A549 (cell line): ENCODE measurements around the gene TMED9. TPM values are rescaled to one million over a fixed set of nuclear protein-coding genes. Genes with fewer than 3 reads are reported as not detected.

ENCODE experiments used
- ATAC-seq, 2 experiments: fragments of 200-7000 bp in 1 of 2; fragments of >200 bp in 1 of 2; cut with Nextera tagmentation in 1 of 2; cut with Tn5 transposase in 1 of 2; 3 replicates each; pipeline versions ENCODE4 v1.8.0 to v1.9.1; 2018 to 2020; ENCODE audit warnings: mild to moderate bottlenecking in 1 of 2, moderate library complexity in 1 of 2
- CTCF ChIA-PET: fragments of 300-600 bp; sonication (Branson Sonifier 250); formaldehyde crosslinking; extraction: SDS; loops from one replicate; lab custom pipeline; 2021; ENCODE audit warnings: antibody characterized with exemption, inconsistent platforms; lab: Yijun Ruan, JAX
- POLR2A ChIA-PET: fragments of 350-600 bp; formaldehyde crosslinking; extraction: SDS; loops from one replicate; lab custom pipeline; 2021; ENCODE audit warnings: antibody characterized with exemption, inconsistent platforms; lab: Yijun Ruan, JAX
- DNase-seq, 2 experiments: peaks; one replicate each; pipeline versions ENCODE4 v3.0.0 to v3.0.0-alpha.2; 2011 to 2016; ENCODE audit warnings: low read depth in 1 of 2, low spot score in 1 of 2
- FAIRE-seq: peaks from 2 replicates; lab custom pipeline; 2011; peaks lifted over from hg19 to GRCh38; lab: Jason Lieb, UNC
- H3K27ac ChIP-seq, 2 experiments: fragments of >200 bp; sonication (Bioruptor Twin); formaldehyde crosslinking; 3 replicates each; pipeline ENCODE4 v1.5.1; 2016 to 2017
- H3K4me1 ChIP-seq: fragments of >200 bp; sonication (Bioruptor Twin); formaldehyde crosslinking; 3 replicates; pipeline ENCODE4 v1.6.1; 2016
- H3K4me2 ChIP-seq: fragments of >200 bp; sonication (Bioruptor Twin); formaldehyde crosslinking; 3 replicates; pipeline ENCODE4 v1.6.1; 2016
- H3K4me3 ChIP-seq: fragments of >200 bp; sonication (Bioruptor Twin); formaldehyde crosslinking; 3 replicates; pipeline ENCODE4 v1.5.1; 2016
- H3K9me3 ChIP-seq: fragments of >200 bp; sonication (Bioruptor Twin); formaldehyde crosslinking; 3 replicates; pipeline ENCODE4 v1.6.1; 2016
- CBX8 ChIP-seq: fragments of 200-600 bp; sonication (generic); IDR thresholded peaks from 2 replicates; pipeline ENCODE4 v1.6.1; 2016
- EP300 ChIP-seq, 2 experiments: fragments of >200 bp; sonication (Bioruptor Twin); formaldehyde crosslinking; IDR thresholded peaks; 2 replicates in 1 of 2; 3 replicates in 1 of 2; pipeline ENCODE4 v1.6.1; 2016 to 2017
- HDAC2 ChIP-seq: fragments of 200-600 bp; sonication (generic); IDR thresholded peaks from 2 replicates; pipeline ENCODE4 v1.6.1; 2016
- HES2 ChIP-seq: fragments of >200 bp; sonication (Bioruptor Twin); formaldehyde crosslinking; IDR thresholded peaks from 2 replicates; pipeline ENCODE4 v1.6.1; 2016
- HMGXB4 ChIP-seq: fragments of 250-450 bp; sonication (Bioruptor Pico); IDR thresholded peaks from 2 replicates; pipeline ENCODE4 v1.5.0; 2021; ENCODE audit warnings: mild to moderate bottlenecking, moderate library complexity, borderline replicate concordance
- HOXB13 ChIP-seq: fragments of 250-450 bp; sonication (Bioruptor Pico); IDR thresholded peaks from 2 replicates; pipeline ENCODE4 v1.5.0; 2020; ENCODE audit warnings: low read depth, mild to moderate bottlenecking, moderate library complexity
- KDM1A ChIP-seq: fragments of 200-600 bp; sonication (generic); IDR thresholded peaks from 2 replicates; pipeline ENCODE4 v1.6.1; 2016; ENCODE audit warnings: low read depth, mild to moderate bottlenecking
- KDM5A ChIP-seq: fragments of 200-600 bp; sonication (generic); IDR thresholded peaks from 2 replicates; pipeline ENCODE4 v1.6.1; 2016; ENCODE audit warnings: antibody characterized with exemption, mild to moderate bottlenecking
- MAZ ChIP-seq: fragments of 150-350 bp; IDR thresholded peaks from 2 replicates; pipeline ENCODE4 v1.6.1; 2014; ENCODE audit warnings: antibody characterized with exemption, low read depth, low read length, borderline replicate concordance
- MYC ChIP-seq: IDR thresholded peaks from 2 replicates; pipeline ENCODE4 v1.6.1; 2012; ENCODE audit warnings: mild to moderate bottlenecking, inconsistent platforms, low read length, improper control_type of control experiment, borderline replicate concordance
- NFE2L2 ChIP-seq: fragments of 150-350 bp; conservative IDR thresholded peaks from 2 replicates; pipeline ENCODE4 v1.6.1; 2014; ENCODE audit warnings: low read length
- NR3C1 ChIP-seq: fragments of >200 bp; sonication (Bioruptor Twin); formaldehyde crosslinking; IDR thresholded peaks from 3 replicates; pipeline ENCODE4 v1.6.1; 2017
- RARB ChIP-seq: fragments of 250-450 bp; sonication (Bioruptor Pico); IDR thresholded peaks from 2 replicates; pipeline ENCODE4 v1.8.0; 2021; ENCODE audit warnings: mild to moderate bottlenecking, moderate library complexity
- SREBF2 ChIP-seq: fragments of 450-650 bp; IDR thresholded peaks from 2 replicates; pipeline ENCODE4 v1.6.1; 2014; ENCODE audit warnings: mild to moderate bottlenecking, moderate library complexity
- WGBS: methylation state at CpG from one replicate; pipeline ENCODE4 v1.1.6; 2017; ENCODE audit errors: missing lambda C conversion rate; 5-methylcytosine and 5-hydroxymethylcytosine counted together
- polyA plus RNA-seq, 4 experiments: library from polyadenylated mRNA; depleted of rRNA in 3 of 4; stranded (reverse); fragments of >200 nt; fragmentation: RNase III in 1 of 4; extraction: RNeasy Plus Mini Kit Qiagen cat#74134 plus additional on column Dnase treatment in 1 of 4; gene quantifications; 2 replicates in 3 of 4; 3 replicates in 1 of 4; pipeline ENCODE4 v1.2.3, GENCODE V29; 2011 to 2017
- TF ChIP-seq, protein P1 (sequence below): fragments of 450-650 bp; IDR thresholded peaks from 2 replicates; pipeline ENCODE4 v1.6.1; 2014; ENCODE audit warnings: antibody characterized with exemption
- TF ChIP-seq, protein P2 (sequence below): IDR thresholded peaks from 2 replicates; pipeline ENCODE4 v1.6.1; 2012
- TF ChIP-seq, protein P3 (sequence below): fragments of 200-600 bp; sonication (generic); IDR thresholded peaks from 2 replicates; pipeline ENCODE4 v1.6.1; 2016; ENCODE audit warnings: antibody characterized with exemption, mild to moderate bottlenecking, moderate library complexity

TMED9 gene
- polyA plus RNA-seq, 2 of the 4 experiments (the other 2 are of a cell fraction) = 168 to 236 TPM

DNA sequence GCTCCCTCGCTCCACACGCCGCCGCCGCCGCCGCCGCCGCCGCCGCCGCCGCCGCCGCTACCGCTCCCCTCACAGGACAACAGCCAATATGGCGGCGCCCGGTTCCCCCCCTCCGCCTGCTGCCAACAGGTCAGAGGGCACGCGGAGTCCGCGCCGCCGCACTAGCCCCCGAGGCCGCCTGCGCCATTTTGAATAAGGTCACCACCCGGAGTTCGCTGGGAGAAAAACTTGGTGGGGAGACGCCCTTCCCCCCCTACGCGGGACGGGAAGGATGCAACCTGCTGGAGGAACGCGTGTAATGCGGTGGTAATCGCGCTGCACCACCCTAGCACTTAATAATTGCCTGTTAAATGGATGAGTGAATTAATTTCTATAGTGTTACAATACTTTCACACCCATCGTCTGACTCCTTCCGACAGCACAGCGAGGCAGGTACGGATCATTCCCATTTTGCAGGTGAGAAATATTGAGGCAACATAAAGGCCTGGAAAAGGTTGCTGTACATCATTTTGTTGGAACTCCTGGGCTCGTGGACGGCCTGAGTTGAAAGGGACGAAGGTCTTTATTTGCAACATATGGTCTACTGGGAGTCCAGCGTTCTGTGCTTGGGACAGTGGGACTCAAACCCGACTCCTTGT, 37.4 kb upstream of the TMED9 start, which contains the start of gene FAM193B (continued):
- TF ChIP-seq, protein P1, sequence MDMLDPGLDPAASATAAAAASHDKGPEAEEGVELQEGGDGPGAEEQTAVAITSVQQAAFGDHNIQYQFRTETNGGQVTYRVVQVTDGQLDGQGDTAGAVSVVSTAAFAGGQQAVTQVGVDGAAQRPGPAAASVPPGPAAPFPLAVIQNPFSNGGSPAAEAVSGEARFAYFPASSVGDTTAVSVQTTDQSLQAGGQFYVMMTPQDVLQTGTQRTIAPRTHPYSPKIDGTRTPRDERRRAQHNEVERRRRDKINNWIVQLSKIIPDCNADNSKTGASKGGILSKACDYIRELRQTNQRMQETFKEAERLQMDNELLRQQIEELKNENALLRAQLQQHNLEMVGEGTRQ = no peak
- TF ChIP-seq RARB (CRISPR knock-in tag) (no peak), HDAC2 (peak; percentile 89)
- TF ChIP-seq, all 56 proteins: peak for 11

- WGBS = 89% methylated on average over 2 of the region's 2 CpGs
- CTCF ChIA-PET = interaction anchor here (1.0 to 2.6 kb wide), 2 partner anchors 52 to 54 kb away, joined by 3 to 6 read pairs; no protein-coding TSS in a partner anchor
- DNase-seq = no peak
- POLR2A ChIA-PET = no interaction called here
- ATAC-seq = no peak
- FAIRE-seq = no peak
- TF ChIP-seq, protein P2, sequence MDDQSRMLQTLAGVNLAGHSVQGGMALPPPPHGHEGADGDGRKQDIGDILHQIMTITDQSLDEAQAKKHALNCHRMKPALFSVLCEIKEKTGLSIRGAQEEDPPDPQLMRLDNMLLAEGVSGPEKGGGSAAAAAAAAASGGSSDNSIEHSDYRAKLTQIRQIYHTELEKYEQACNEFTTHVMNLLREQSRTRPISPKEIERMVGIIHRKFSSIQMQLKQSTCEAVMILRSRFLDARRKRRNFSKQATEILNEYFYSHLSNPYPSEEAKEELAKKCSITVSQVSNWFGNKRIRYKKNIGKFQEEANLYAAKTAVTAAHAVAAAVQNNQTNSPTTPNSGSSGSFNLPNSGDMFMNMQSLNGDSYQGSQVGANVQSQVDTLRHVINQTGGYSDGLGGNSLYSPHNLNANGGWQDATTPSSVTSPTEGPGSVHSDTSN = no peak
- TF ChIP-seq HMGXB4 (no peak), NR3C1 (no peak), SREBF2 (no peak), HES2 (no peak), MYC (no peak), EP300 (IDR thresholded peaks at IDR 0.05) (no peak), MAZ (no peak), NFE2L2 (no peak), KDM5A (no peak)
- TF ChIP-seq, protein P3, sequence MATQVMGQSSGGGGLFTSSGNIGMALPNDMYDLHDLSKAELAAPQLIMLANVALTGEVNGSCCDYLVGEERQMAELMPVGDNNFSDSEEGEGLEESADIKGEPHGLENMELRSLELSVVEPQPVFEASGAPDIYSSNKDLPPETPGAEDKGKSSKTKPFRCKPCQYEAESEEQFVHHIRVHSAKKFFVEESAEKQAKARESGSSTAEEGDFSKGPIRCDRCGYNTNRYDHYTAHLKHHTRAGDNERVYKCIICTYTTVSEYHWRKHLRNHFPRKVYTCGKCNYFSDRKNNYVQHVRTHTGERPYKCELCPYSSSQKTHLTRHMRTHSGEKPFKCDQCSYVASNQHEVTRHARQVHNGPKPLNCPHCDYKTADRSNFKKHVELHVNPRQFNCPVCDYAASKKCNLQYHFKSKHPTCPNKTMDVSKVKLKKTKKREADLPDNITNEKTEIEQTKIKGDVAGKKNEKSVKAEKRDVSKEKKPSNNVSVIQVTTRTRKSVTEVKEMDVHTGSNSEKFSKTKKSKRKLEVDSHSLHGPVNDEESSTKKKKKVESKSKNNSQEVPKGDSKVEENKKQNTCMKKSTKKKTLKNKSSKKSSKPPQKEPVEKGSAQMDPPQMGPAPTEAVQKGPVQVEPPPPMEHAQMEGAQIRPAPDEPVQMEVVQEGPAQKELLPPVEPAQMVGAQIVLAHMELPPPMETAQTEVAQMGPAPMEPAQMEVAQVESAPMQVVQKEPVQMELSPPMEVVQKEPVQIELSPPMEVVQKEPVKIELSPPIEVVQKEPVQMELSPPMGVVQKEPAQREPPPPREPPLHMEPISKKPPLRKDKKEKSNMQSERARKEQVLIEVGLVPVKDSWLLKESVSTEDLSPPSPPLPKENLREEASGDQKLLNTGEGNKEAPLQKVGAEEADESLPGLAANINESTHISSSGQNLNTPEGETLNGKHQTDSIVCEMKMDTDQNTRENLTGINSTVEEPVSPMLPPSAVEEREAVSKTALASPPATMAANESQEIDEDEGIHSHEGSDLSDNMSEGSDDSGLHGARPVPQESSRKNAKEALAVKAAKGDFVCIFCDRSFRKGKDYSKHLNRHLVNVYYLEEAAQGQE = no peak
- TF ChIP-seq, protein P1 = no peak
- peak overlapping the region; percentile 89 to 96; a peak in 4 of 6 replicates for H3K27ac ChIP-seq
- H3K4me3 ChIP-seq = peak overlapping the region; percentile 96; the same call in 2 of the 3 replicates
- no peaks in the 10 kb centered on the region for H3K9me3 ChIP-seq
- peaks cover 14% of the 10 kb centered on the region for H3K4me1 ChIP-seq
- H3K4me2 ChIP-seq = peak overlapping the region; percentile 85
These were observed 36.8 kb upstream of the TMED9 start for GRCh38 chr5:177555228-177555627.

GRCh38 chr5:177555665-177556064, 36.3 kb upstream of the TMED9 start:
- Histone ChIP-seq H3K27ac (no peak overlapping the region), H3K4me1 (peaks cover 14% of the 10 kb centered on the region), H3K4me2 (no peak overlapping the region), H3K4me3 (no peak overlapping the region), H3K9me3 (no peaks in the 10 kb centered on the region)
- TF ChIP-seq HOXB13 (CRISPR knock-in tag) (no peak), CBX8 (no peak), KDM1A (no peak)
- FAIRE-seq (no peak), DNase-seq (no peak), ATAC-seq (no peak)
- ChIA-PET CTCF (interaction anchor here (1.0 to 2.6 kb wide), 2 partner anchors 51 to 54 kb away, joined by 3 to 6 read pairs; no protein-coding TSS in a partner anchor), POLR2A (no interaction called here)
- 91% methylated on average over 5 of the region's 5 CpGs for WGBS
